Measurements from ENCODE around the gene CNIH3.

Gene CNIH3

DNA sequence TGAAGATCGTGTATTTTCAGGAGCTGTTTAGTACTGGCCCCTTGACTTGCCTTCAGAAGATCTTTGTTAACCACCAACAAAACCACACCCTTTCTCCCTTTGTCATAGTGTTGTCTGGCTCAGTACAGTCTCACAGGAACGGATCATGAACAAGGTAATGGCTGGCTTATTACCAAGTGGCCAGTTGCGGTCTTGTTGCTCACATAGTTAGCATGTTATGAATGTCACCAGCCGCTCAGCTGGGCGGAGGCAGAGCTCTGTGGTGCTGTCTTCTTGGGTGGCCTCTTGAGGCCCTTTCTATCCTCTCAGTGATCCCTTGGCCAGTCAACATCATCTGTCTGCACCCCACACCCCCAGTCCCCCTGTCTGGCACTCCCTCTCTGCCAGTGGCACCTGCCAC is 21.4 kb downstream of the CNIH3 start:
- H3K9me2 ChIP-seq (replicated peaks; ENCODE audit: control insufficient read depth, low read length) = no peaks in the 10 kb centered on the region
- no peaks in the 10 kb centered on the region for H3K79me2 ChIP-seq (ENCODE audit: control insufficient read depth, low read length)
- TF ChIP-seq EZH2phosphoT487 (IDR thresholded peaks at IDR 0.05; ENCODE audit: borderline replicate concordance, low read length) = no peak
- TF ChIP-seq, protein P1, sequence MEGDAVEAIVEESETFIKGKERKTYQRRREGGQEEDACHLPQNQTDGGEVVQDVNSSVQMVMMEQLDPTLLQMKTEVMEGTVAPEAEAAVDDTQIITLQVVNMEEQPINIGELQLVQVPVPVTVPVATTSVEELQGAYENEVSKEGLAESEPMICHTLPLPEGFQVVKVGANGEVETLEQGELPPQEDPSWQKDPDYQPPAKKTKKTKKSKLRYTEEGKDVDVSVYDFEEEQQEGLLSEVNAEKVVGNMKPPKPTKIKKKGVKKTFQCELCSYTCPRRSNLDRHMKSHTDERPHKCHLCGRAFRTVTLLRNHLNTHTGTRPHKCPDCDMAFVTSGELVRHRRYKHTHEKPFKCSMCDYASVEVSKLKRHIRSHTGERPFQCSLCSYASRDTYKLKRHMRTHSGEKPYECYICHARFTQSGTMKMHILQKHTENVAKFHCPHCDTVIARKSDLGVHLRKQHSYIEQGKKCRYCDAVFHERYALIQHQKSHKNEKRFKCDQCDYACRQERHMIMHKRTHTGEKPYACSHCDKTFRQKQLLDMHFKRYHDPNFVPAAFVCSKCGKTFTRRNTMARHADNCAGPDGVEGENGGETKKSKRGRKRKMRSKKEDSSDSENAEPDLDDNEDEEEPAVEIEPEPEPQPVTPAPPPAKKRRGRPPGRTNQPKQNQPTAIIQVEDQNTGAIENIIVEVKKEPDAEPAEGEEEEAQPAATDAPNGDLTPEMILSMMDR (IDR thresholded peaks at IDR 0.05; ENCODE audit: low read depth, low read length, poor library complexity, severe bottlenecking) = no peak
- H3K4me3 ChIP-seq (ENCODE audit: low read length) = no peak overlapping the region
- H3K4me1 ChIP-seq (ENCODE audit: control insufficient read depth, low read length) = no peaks in the 10 kb centered on the region
- H4K20me1 ChIP-seq (ENCODE audit: control insufficient read depth, insufficient read depth, low read depth, low read length) = no peaks in the 10 kb centered on the region
- no peak overlapping the region for H3K4me2 ChIP-seq (ENCODE audit: low read length)
- no peaks in the 10 kb centered on the region for H3K9me3 ChIP-seq (ENCODE audit: control insufficient read depth, insufficient read depth, low read length)
- H3K27me3 ChIP-seq (ENCODE audit: control insufficient read depth, low read length) = peaks cover 12% of the 10 kb centered on the region; the same call in 1 of the 2 replicates
- H3K27ac ChIP-seq (ENCODE audit: low read depth, low read length) = no peak overlapping the region
- no peaks in the 10 kb centered on the region for H3K36me3 ChIP-seq (ENCODE audit: control insufficient read depth, low read length)
- H3F3A ChIP-seq (ENCODE audit: control insufficient read depth, insufficient read depth) = no peaks in the 10 kb centered on the region

DNA sequence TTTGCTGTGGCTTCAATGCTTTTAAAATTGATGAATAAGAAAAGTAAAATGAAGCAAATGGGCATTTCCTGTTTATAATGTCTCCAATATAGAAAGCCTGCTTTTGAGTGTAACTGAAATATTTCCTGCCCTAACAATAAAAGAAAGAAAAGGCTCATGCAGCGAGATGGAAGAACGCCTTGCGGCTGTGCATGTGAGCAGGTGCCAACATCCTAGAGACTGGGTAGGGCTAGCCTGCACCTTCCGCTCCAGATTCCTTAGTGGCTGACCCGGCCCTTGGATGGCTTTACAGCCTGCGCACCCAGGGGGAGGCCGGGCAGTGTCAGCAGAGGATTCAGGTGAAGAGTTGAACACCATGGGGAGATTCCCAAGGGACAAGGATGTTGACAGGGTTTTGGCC is 21.8 kb downstream of the CNIH3 start:
- H3K4me2 ChIP-seq (ENCODE audit: low read length) = no peak overlapping the region
- H3K79me2 ChIP-seq (ENCODE audit: control insufficient read depth, low read length) = no peaks in the 10 kb centered on the region
- H3K36me3 ChIP-seq (ENCODE audit: control insufficient read depth, low read length) = no peaks in the 10 kb centered on the region
- no peak overlapping the region for H3K27ac ChIP-seq (ENCODE audit: low read depth, low read length)
- no peak overlapping the region for H3K4me3 ChIP-seq (ENCODE audit: low read length)
- H3K4me1 ChIP-seq (ENCODE audit: control insufficient read depth, low read length) = no peaks in the 10 kb centered on the region
- no peaks in the 10 kb centered on the region for H4K20me1 ChIP-seq (ENCODE audit: control insufficient read depth, insufficient read depth, low read depth, low read length)
- no peaks in the 10 kb centered on the region for H3K9me3 ChIP-seq (ENCODE audit: control insufficient read depth, insufficient read depth, low read length)
- TF ChIP-seq, protein P1 (IDR thresholded peaks at IDR 0.05; ENCODE audit: low read depth, low read length, poor library complexity, severe bottlenecking) = no peak
- no peak for TF ChIP-seq EZH2phosphoT487 (IDR thresholded peaks at IDR 0.05; ENCODE audit: borderline replicate concordance, low read length)
- peaks cover 12% of the 10 kb centered on the region; the same call in 1 of the 2 replicates for H3K27me3 ChIP-seq (ENCODE audit: control insufficient read depth, low read length)
- H3K9me2 ChIP-seq (replicated peaks; ENCODE audit: control insufficient read depth, low read length) = no peaks in the 10 kb centered on the region
- H3F3A ChIP-seq (ENCODE audit: control insufficient read depth, insufficient read depth) = no peaks in the 10 kb centered on the region

DNA sequence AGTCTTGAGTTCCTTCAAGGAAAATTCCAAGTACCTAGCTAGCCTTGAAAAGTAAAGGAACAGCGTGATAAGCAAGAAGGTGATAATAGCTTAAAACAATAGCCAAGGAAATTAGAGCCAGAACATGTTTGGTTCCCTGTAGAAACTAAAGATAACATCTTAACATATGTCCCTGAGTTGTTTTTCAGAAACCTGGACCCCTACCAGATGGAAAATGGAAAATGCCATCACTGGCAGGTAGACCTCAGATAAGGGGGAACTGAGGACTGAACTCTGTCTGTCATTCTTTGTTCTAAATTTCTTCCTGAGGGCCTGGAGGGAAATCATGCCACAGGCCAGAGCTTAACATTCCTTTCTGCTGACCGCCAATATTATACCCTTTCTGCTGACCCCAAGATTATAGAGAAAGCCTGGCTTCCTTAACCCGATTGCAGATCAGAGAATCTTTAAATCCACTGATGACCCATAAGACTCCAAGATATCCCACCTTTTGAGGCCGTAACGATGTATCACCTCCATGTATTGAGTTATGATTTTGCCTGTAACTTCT is 23.4 kb downstream of the CNIH3 start:
- no peak overlapping the region for H3K4me2 ChIP-seq (ENCODE audit: low read length)
- H3K27ac ChIP-seq (ENCODE audit: low read depth, low read length) = no peak overlapping the region
- H3K27me3 ChIP-seq (ENCODE audit: control insufficient read depth, low read length) = peaks cover 12% of the 10 kb centered on the region; the same call in 1 of the 2 replicates
- H3K9me3 ChIP-seq (ENCODE audit: control insufficient read depth, insufficient read depth, low read length) = no peaks in the 10 kb centered on the region
- no peak overlapping the region for H3K4me3 ChIP-seq (ENCODE audit: low read length)
- no peaks in the 10 kb centered on the region for H3K9me2 ChIP-seq (replicated peaks; ENCODE audit: control insufficient read depth, low read length)
- H3F3A ChIP-seq (ENCODE audit: control insufficient read depth, insufficient read depth) = no peaks in the 10 kb centered on the region
- H3K36me3 ChIP-seq (ENCODE audit: control insufficient read depth, low read length) = no peaks in the 10 kb centered on the region
- H3K4me1 ChIP-seq (ENCODE audit: control insufficient read depth, low read length) = no peaks in the 10 kb centered on the region
- no peaks in the 10 kb centered on the region for H4K20me1 ChIP-seq (ENCODE audit: control insufficient read depth, insufficient read depth, low read depth, low read length)
- TF ChIP-seq EZH2phosphoT487 (IDR thresholded peaks at IDR 0.05; ENCODE audit: borderline replicate concordance, low read length) = no peak
- TF ChIP-seq, protein P1 (IDR thresholded peaks at IDR 0.05; ENCODE audit: low read depth, low read length, poor library complexity, severe bottlenecking) = no peak
- H3K79me2 ChIP-seq (ENCODE audit: control insufficient read depth, low read length) = no peaks in the 10 kb centered on the region
